GM21529 (cell line): Measurements from ENCODE around the gene PLA2G2E.
"Not testable (repeated sequence)": the region's sequence is repeated elsewhere in the genome, so short reads cannot be mapped to it uniquely, and the experiment has no call there.

ENCODE experiments used
- ATAC-seq: cut with Tn5 transposase; IDR thresholded peaks from one replicate; pipeline ENCODE4 v1.9.1; 2021; ENCODE audit not compliant: unreplicated experiment

Gene PLA2G2E

GRCh38 chr1:19934336-19934735 is 10.9 kb upstream of the PLA2G2E start:
- no peak for ATAC-seq

DNA sequence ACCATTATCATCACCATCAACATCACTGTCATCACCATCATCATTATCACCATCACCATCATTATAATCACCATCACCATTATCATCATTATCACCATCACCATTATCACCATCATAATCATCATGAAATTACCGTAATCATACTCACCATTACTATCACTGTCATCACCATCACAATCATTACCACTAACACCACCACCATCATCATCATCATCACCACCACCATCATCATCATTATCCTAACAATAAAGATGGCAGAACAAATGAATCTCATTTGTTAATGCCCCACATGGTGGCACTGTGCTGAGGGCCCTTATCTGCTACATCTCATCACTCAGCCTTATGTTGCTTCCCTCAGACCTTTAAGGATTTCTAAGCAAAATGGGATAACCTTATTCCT is 9.4 kb upstream of the PLA2G2E start:
- no peak for ATAC-seq

DNA sequence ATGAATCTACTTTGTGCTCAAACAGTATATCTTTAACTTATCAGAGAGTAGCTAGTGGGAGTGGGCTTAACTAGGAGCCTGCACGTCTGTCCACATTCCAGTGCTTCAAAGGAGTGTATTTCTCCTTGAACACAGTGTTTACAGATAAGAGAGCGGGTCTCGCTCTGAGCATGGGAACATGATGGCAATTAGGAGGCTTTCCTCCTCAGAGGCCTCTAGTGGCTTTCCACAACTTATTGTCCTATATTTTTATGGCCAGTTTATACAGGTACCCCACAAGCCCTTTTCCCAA is 3.7 kb upstream of the PLA2G2E start:
- not testable (repeated sequence) for ATAC-seq

DNA sequence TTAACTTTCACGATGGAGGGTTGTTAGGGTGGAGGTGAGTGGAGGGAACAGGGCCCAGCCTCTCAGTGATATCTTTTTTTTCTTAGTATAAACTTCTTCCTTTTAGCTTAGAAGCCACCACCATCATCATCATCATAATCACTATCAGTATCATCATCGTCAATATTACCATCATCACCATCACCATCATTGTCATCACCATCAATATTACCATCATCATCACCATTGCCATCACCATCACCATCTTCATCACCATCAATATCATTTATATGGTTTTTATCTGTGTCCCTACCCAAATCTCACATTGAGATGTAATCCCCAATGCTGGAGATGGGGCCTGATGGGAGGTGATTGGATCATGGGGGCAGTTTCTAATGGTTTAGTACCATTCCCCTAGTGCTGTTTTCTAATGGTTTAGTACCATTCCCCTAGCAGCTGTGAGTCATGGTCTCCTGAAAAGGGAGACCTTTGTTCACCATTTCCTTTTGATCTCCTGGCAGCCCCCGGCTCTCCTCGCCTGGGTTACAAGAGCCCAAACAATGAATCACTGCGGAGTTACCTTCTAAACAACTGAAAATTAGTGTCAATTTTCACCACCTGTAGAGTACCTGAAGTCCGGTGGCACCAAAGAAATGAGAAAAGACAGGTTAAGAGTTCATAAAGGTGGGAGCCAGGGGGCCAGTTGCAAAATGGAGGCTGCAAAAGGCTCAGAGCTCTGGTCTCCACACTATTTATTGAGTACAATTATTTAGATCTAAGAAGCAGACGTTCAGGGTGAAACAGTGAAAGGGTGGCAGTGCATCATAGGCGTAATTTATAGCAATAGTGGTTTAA is 3.1 kb upstream of the PLA2G2E start:
- no peak for ATAC-seq

DNA sequence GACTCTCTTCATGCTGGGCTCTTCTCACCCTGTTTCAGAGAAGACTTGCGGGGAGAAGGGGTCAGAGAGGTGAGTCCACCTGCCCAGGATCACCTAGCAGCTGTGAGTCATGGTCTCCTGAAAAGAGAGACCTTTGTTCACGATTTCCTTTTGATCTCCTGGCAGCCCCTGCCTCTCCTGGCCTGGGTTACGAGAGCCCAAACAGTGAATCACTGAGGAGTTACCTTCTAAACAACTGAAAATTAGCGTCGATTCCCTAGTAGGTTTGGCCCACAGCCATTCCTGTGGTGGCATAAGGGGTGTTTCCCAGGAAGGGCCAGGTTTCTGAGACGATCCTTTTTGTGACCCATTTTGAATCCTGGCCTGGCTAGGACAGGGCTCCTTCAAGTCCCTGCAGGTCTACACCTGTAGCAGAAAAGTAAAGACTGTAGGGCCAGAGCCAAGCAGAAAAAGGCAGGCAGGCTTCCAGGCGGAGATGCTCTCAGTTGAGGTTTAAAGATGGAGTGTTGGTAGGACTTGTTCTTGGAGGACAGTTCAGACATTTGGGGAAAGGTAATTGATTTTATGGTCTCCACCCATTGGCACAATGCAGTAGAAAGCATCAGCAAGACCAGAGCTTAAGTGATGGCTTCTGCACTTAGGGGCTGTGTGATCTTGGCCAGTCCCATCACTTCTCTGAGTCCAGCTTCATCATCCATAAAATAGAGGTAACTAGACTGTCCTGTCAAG is 2.1 kb upstream of the PLA2G2E start:
- no peak for ATAC-seq

DNA sequence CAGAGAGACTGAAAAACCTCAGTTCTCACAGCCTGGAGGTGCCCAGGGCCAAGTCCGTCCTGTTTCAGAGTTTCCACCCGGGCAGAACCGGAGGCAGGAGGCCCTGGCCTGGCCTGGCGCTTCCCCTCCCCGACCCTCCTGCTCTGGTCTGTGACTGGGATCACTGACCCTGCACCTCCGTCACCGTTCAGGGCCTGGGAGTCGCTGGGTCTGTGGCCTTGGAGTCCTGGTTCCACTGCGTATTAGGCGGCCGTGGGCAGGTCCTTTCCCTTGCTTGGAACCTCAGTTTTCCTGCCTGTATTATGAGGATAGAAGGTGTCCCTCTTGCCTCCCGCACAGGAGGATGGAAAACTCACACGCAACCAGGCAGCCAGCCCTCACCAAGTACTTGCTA is 533 bp upstream of the PLA2G2E start:
- ATAC-seq, result no peak

DNA sequence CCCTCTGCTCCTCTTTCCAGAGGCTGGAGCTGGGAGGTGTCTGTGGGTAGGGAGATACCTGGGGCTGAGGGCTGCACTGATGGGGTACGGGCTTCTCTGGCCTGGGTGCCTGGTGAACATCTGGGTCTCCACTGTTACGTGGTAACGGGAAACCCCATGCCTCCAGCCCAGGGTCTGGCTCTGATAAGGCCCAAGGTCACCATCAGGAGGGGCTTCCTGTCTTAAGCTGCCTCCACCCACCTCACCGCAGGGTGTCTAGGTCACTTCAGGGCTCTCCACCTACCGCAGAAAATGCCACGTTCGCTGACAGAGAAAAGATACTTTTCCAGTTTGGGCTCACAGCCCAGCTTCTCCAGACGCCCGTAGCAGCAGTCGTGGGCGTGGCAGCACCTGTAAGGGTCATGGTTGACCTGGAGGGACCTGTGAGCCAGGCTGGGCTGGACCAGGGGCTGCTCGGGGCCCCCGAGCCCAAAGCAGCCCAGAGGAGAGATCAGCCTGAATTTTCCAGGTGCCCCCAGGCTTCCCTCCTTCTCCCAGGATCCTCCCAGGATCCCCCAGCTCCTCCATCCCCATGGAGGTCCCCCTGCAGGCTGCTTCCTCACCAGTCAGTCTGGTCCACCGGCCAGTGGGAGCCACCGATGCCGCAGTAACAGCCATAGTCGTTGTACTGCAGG is 1.3 kb downstream of the PLA2G2E start:
- no peak for ATAC-seq

GRCh38 chr1:19921310-19921709 is 2.1 kb downstream of the PLA2G2E start:
- ATAC-seq, result no peak

- ATAC-seq, result no peak
These were observed 3.2 kb downstream of the PLA2G2E start for GRCh38 chr1:19920132-19920710.

- ATAC-seq, result no peak
These were observed 5.4 kb downstream of the PLA2G2E start for GRCh38 chr1:19918057-19918456.

GRCh38 chr1:19910650-19911049 is 12.8 kb downstream of the PLA2G2E start:
- no peak for ATAC-seq

DNA sequence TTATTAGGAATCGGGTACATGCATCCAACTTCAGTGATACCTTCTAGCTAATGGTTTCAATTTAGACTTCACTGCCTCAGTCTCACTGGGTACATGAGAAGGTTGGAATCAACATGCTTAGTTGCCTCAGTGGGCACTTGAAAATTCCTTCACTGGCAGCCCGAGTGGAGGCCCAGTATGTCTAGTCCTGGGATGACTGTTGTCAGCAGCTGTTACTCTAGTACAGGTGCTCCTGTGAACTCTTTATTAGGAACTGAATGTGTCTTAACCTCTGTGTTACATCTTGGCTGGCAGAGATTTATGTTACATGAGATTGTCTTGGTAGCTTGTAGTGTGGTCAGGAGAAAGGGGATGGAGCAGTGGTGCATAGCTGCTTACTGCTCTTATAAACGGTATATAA is 13.4 kb downstream of the PLA2G2E start:
- ATAC-seq, result no peak

- no peak for ATAC-seq
These were observed 14.0 kb downstream of the PLA2G2E start for GRCh38 chr1:19909392-19909791.

- no peak for ATAC-seq
These were observed 16.0 kb downstream of the PLA2G2E start for GRCh38 chr1:19907456-19907855.

GRCh38 chr1:19903621-19904020 is 19.8 kb downstream of the PLA2G2E start:
- ATAC-seq, result no peak

DNA sequence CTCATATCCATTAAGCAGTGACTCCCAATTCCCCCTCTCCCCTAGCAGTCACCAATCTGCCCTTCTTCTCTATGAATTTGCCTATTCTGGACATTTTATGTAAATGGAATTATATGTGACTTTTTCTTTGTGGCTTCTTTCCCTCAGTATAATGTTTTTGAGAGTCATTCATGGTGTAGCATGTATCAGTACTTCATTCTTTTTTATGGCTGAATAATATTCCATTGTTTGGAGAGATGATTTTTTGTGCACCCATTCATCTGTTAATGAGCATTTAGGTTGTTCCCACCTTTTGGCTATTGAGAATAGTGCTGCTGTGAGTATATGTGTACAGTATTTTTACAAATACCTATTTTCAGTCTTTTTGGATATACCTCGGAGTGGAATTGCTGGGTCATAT is 21.8 kb downstream of the PLA2G2E start:
- ATAC-seq, result no peak

- ATAC-seq, result no peak
These were observed 29.2 kb downstream of the PLA2G2E start for GRCh38 chr1:19894218-19894617.

- no peak for ATAC-seq
These were observed 29.7 kb downstream of the PLA2G2E start for GRCh38 chr1:19893687-19894086.

DNA sequence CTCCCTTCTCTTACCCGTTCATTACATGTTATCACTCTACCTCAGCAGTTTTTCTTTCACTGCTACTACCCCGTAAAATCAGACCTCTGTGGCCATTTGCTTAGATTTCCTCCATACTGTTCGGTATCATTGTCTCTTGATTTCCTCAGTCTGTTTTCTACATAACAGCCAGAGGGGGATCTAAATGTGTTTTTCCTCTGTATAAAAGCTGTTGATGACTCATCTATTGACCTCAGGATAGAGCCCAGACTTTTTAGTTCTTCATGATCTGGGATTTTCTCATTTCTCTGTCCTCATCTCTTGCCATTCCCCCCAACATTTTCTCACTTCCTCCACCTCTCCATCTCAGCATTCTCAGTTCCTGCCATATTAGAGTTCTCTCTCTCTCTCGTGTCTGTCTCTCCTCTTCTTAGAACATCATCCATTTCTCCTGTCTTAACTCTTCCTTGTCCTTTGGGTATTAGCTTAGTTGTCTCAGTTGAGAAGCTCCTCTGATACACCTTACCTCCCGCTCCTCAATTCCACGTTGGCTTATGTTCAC is 30.7 kb downstream of the PLA2G2E start:
- no peak for ATAC-seq

DNA sequence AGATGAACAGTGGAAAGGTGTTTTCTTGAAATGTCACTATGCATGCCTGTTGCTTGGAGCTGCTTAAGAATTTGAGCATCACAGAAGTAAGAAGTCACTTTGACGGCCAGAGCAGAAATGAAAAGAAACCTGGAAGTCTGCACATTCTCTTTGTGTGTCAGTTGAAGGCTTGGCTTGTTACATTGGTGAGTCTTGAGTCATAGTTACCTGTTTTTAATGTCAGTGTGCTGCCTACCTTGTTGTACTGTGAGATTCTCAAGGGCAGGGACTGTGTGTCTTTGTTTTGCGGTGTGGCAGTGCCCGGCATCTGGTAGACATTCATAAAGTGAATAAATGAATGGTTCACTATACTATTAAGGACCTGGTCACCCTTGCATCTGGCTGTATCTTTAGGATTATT is 31.3 kb downstream of the PLA2G2E start:
- no peak for ATAC-seq

DNA sequence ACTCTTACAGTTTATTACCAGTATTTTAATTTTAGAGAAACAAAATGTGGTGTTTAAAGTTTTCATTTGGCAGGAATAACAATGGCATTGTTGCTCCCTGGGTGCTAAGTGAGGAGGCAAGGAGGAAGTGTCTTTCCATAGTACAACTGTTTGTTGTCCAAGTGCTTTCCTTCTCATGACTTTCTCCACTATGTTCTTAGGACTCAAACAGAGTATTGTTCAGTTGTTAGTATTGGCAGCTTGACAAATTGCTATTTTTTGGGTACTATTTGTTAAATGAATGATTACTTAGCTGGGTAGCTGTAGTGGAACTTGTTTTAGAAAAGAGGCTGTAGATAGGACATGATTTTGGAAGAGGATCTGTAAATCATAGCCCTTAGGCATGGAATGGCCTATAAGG is 33.8 kb downstream of the PLA2G2E start:
- no peak for ATAC-seq

- no peak for ATAC-seq
These were observed 35.3 kb downstream of the PLA2G2E start for GRCh38 chr1:19888112-19888511.
